Measurements from ENCODE around the gene SUPT3H. TPM values are rescaled to one million over a fixed set of nuclear protein-coding genes. Genes with fewer than 3 reads are reported as not detected.

Gene SUPT3H
- polyA plus RNA-seq (2012; ENCODE audit: low read depth, missing spikeins): 4.3 TPM

DNA sequence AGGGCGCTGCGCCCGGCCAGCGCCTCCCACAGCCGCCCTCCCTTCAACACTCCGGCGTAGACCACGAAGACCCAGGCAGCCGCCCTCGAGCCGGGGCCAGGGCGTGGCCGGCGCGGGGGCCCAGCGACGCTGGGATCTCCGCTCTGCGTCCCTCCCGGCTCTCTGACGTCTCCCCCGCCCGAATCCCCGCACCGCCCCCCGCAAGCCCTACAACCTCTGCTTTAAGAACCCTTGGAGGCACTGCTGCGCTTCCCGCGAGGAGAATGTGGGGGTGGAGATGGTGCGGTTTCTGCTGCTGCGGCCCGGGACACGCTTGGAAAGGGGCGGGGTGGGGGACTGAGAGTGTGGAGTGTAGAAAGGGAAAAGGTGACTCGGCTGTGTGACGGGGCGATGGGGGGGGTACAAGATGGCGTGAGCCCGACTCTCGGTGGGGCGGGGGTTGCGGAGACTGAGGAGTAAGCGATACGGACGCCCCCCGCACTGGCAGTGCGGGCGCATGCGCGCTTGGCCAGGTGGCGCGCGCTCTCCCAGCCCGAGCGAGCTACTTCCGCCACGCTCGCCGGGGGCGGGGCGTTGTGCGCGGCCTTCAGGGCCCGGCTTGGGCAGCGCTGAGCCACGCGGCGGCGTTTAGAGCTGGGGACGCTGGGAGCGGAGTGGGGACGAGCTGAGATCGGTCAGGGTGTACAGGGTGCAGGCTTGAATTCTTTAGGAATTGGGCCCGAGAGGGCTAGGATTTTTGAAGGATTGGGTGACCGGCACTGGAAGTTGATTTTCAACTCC lies at the start of gene SUPT3H:
SUPT3H (minus strand) TSS at position 381 of the 780 bp plus-strand sequence.
- FAIRE-seq (peak; percentile 99), DNase-seq (ENCODE audit: insufficient read length, low spot score) (peak; percentile 75)
- peak; percentile 85 for TF ChIP-seq TAF1 (IDR thresholded peaks at IDR 0.05; ENCODE audit: low read depth, low read length)
- TF ChIP-seq POLR2AphosphoS5 (IDR thresholded peaks at IDR 0.05; ENCODE audit: low read depth, low read length): peak; percentile 85; the same call in 1 of the 2 replicates
- TF ChIP-seq POLR2A (IDR thresholded peaks at IDR 0.05; ENCODE audit: low read depth, low read length): peak; percentile 96
- TF ChIP-seq POU2F2 (IDR thresholded peaks at IDR 0.05; ENCODE audit: low read depth, low read length): peak; percentile 71
- TF ChIP-seq PAX5 (IDR thresholded peaks at IDR 0.05; ENCODE audit: insufficient read depth, low read length, severe bottlenecking): peak; percentile 54
- TF ChIP-seq SPI1 (IDR thresholded peaks at IDR 0.05; ENCODE audit: low read depth, low read length): no peak

DNA sequence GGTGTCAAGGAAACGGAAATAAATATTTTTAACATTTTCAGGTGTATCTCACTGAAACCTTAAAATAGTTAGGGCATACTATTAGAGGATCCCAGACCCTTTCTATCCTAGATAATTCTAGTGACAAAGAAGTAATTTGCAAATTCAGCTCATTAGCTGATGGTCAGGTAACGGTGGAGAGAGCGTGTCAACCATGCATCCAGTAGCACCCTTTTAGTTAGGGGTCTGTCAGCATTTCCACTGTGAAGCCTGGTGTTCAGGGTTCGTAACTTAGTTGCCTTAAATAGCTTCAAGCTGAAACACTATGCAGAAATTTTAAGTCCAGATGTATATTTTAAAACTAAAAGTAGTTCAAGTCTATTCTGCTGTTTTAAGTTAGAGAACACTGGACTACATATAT lies 48.5 kb upstream of the SUPT3H start:
- FAIRE-seq: no peak

GRCh38 chr6:45424451-45424861 lies 46.7 kb upstream of the SUPT3H start:
- TF ChIP-seq POLR2AphosphoS5 (IDR thresholded peaks at IDR 0.05; ENCODE audit: low read depth, low read length): no peak
- TF ChIP-seq SPI1 (IDR thresholded peaks at IDR 0.05; ENCODE audit: low read depth, low read length): no peak
- TF ChIP-seq TAF1 (IDR thresholded peaks at IDR 0.05; ENCODE audit: low read depth, low read length): no peak
- no peak for TF ChIP-seq POLR2A (IDR thresholded peaks at IDR 0.05; ENCODE audit: low read depth, low read length)
- TF ChIP-seq POU2F2 (IDR thresholded peaks at IDR 0.05; ENCODE audit: low read depth, low read length): no peak
- TF ChIP-seq PAX5 (IDR thresholded peaks at IDR 0.05; ENCODE audit: insufficient read depth, low read length, severe bottlenecking): no peak
- no peak for FAIRE-seq
- no peak for DNase-seq (ENCODE audit: insufficient read length, low spot score)

More for the DNA sequence above, 48.5 kb upstream of the SUPT3H start:
- no peak for TF ChIP-seq SPI1 (IDR thresholded peaks at IDR 0.05; ENCODE audit: low read depth, low read length)
- TF ChIP-seq POLR2A (IDR thresholded peaks at IDR 0.05; ENCODE audit: low read depth, low read length): no peak
- TF ChIP-seq POU2F2 (IDR thresholded peaks at IDR 0.05; ENCODE audit: low read depth, low read length): no peak
- TF ChIP-seq POLR2AphosphoS5 (IDR thresholded peaks at IDR 0.05; ENCODE audit: low read depth, low read length): no peak
- TF ChIP-seq TAF1 (IDR thresholded peaks at IDR 0.05; ENCODE audit: low read depth, low read length): no peak
- DNase-seq (ENCODE audit: insufficient read length, low spot score): no peak

DNA sequence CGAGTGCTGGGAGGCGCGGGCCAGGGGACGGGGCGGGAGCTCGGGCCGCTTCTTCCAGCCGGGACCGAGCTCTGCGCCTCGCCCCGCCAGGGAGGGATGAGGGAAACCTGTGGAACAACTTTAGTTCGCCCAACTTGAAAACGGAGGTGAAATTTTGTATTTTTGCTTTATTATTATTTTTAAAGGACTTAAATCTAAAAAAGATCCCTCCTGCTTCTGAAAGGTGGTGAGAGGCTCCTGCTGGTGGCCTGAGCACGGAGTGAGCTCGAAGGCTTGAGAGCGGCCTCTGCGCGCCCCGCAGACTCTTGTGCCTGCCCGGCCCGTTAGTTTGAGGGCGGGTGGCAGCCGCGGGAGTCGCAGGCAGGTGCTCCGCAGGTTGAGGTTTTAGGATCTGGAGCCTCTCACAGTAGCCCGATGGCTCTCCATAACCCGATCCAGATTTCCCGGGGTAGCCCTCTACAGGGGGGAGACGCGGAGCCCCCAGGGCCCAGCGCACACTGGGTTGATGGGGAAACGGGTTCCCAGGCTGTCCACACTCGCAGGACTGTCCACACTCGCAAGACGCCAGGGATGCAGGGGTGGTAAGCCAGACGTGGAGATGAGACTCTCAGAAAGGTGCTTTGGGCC lies 46.2 kb upstream of the SUPT3H start:
- no peak for TF ChIP-seq TAF1 (IDR thresholded peaks at IDR 0.05; ENCODE audit: low read depth, low read length)
- TF ChIP-seq PAX5 (IDR thresholded peaks at IDR 0.05; ENCODE audit: insufficient read depth, low read length, severe bottlenecking): no peak
- no peak for TF ChIP-seq SPI1 (IDR thresholded peaks at IDR 0.05; ENCODE audit: low read depth, low read length)
- TF ChIP-seq POLR2A (IDR thresholded peaks at IDR 0.05; ENCODE audit: low read depth, low read length): no peak
- TF ChIP-seq POLR2AphosphoS5 (IDR thresholded peaks at IDR 0.05; ENCODE audit: low read depth, low read length): no peak
- no peak for TF ChIP-seq POU2F2 (IDR thresholded peaks at IDR 0.05; ENCODE audit: low read depth, low read length)
- FAIRE-seq (no peak), DNase-seq (ENCODE audit: insufficient read length, low spot score) (no peak)

DNA sequence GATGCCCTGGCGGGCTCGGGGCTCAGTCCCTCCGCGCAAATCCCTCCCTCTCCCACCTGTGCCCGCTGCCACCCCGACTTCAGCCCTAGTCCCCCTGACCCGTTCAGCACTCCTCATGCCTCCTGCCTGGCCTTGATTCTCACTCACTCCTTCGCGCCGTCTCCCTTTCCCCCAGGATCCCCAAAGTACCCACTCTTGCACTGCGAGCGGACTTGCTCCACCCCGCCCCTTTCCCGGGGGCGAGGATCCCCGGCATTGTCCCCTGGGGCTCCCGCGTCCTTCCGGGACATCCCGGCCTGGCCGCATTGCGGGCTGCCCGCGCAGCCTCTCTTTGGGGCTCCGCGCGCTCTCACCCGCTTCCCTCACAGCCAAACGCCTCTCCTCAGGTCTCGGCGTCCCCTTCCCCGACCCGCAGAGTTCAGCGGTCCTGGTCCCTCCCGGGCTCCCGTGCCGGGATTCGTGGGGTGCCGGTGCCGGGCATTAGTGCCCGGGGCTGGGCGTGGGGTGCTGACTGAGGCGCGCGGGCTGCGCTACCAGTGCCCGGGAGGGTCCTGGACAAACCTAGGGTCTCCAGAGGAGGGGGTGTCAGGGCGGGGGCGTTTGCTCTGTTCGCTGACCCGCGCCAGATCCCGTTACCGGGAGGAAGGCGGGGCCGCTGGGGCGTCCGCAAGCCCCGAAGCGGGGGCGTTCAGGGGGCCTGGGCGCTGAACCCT lies 45.5 kb upstream of the SUPT3H start:
- no peak for FAIRE-seq
- TF ChIP-seq TAF1 (IDR thresholded peaks at IDR 0.05; ENCODE audit: low read depth, low read length): no peak
- TF ChIP-seq POU2F2 (IDR thresholded peaks at IDR 0.05; ENCODE audit: low read depth, low read length): no peak
- no peak for TF ChIP-seq POLR2AphosphoS5 (IDR thresholded peaks at IDR 0.05; ENCODE audit: low read depth, low read length)
- TF ChIP-seq POLR2A (IDR thresholded peaks at IDR 0.05; ENCODE audit: low read depth, low read length): no peak
- no peak for TF ChIP-seq SPI1 (IDR thresholded peaks at IDR 0.05; ENCODE audit: low read depth, low read length)
- no peak for TF ChIP-seq PAX5 (IDR thresholded peaks at IDR 0.05; ENCODE audit: insufficient read depth, low read length, severe bottlenecking)
- no peak for DNase-seq (ENCODE audit: insufficient read length, low spot score)

GRCh38 chr6:45422503-45423110 lies 44.9 kb upstream of the SUPT3H start:
- FAIRE-seq (no peak), DNase-seq (ENCODE audit: insufficient read length, low spot score) (no peak)
- no peak for TF ChIP-seq TAF1 (IDR thresholded peaks at IDR 0.05; ENCODE audit: low read depth, low read length)
- TF ChIP-seq POLR2AphosphoS5 (IDR thresholded peaks at IDR 0.05; ENCODE audit: low read depth, low read length): no peak
- no peak for TF ChIP-seq POLR2A (IDR thresholded peaks at IDR 0.05; ENCODE audit: low read depth, low read length)

DNA sequence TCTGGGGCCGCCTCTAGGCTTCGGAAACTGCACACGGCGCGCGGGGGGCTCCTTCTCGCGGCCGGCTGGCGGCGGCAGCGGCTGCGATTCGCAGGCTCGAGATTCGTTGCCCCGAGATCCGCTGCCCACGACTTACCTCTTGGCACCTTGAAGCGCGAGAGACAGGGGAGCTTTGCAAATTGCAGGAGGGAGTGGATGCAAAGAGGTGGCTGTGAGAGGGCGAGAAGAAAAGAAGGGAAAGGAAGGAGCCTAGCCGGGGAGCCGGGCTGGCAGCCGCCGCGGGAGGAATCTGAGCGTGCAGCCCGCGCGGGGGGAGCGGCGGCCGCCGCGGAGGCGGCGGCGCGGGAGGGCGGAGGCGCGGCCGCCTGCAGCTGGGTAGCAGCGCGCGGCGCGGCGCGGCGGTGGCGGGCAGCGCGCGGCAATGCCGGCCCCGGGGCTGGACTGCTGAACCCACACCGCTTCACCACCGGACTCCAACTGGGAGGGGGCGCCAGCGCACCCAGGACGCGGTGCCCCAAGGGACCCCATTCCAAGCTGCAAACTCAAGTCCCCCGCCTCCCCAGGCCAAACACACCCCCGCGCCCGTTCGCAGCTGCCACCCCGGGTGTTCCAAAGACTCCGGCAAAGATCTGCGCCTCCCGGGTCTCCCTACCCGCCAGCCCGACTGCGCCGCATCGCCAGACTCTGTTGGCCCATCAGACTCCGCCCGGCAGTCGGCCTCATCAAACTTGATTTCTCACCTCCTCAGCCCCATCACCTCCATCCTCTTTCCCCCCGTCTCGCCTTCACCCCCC lies 44.2 kb upstream of the SUPT3H start:
- peak; percentile 16 for FAIRE-seq
- DNase-seq (ENCODE audit: insufficient read length, low spot score): no peak
- TF ChIP-seq POU2F2 (IDR thresholded peaks at IDR 0.05; ENCODE audit: low read depth, low read length) (no peak), POLR2A (IDR thresholded peaks at IDR 0.05; ENCODE audit: low read depth, low read length) (no peak), PAX5 (IDR thresholded peaks at IDR 0.05; ENCODE audit: insufficient read depth, low read length, severe bottlenecking) (no peak), SPI1 (IDR thresholded peaks at IDR 0.05; ENCODE audit: low read depth, low read length) (no peak), POLR2AphosphoS5 (IDR thresholded peaks at IDR 0.05; ENCODE audit: low read depth, low read length) (no peak), TAF1 (IDR thresholded peaks at IDR 0.05; ENCODE audit: low read depth, low read length) (no peak)

DNA sequence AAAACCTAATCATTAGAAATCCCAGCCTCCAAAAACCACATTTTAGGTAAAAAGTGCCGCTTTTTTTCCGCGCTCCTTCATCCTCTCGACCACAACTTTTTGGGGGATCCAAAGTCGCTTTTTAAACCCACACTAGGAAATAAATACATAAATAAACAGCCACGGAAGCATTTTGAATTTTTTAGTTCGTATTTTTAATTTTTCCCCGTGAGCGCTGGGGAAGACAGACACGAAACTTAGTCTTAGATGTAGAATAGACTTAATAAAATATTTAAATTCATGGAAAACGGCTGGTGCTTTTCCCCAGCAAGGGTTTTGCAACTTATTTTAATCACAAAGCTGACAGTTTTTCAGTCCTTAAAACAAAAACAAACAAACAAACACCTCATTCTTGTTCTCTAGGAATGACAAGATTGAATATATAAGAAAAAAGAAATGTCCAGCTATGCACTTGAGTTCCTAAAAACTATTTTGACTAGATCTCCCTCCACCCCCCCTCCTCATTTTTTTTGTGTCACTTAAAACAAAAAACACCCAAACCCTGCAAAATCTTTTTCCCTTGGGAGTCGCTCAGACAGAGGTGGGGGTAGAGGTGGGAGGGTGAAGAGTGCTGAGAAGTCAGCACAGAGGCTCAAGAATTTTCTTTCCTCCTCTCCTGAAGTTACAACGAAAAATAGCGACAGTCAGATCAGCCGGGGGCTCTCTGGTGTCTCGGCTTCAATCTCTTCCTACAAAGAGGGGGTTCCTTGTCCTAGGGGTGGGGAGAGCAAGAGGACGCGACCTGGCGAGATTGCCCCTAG lies 43.4 kb upstream of the SUPT3H start:
- DNase-seq (ENCODE audit: insufficient read length, low spot score) (no peak), FAIRE-seq (no peak)
- TF ChIP-seq POLR2A (IDR thresholded peaks at IDR 0.05; ENCODE audit: low read depth, low read length) (no peak), TAF1 (IDR thresholded peaks at IDR 0.05; ENCODE audit: low read depth, low read length) (no peak), SPI1 (IDR thresholded peaks at IDR 0.05; ENCODE audit: low read depth, low read length) (no peak), POU2F2 (IDR thresholded peaks at IDR 0.05; ENCODE audit: low read depth, low read length) (no peak), POLR2AphosphoS5 (IDR thresholded peaks at IDR 0.05; ENCODE audit: low read depth, low read length) (no peak), PAX5 (IDR thresholded peaks at IDR 0.05; ENCODE audit: insufficient read depth, low read length, severe bottlenecking) (no peak)
